ENCODE data around the gene STAP1.

DNA sequence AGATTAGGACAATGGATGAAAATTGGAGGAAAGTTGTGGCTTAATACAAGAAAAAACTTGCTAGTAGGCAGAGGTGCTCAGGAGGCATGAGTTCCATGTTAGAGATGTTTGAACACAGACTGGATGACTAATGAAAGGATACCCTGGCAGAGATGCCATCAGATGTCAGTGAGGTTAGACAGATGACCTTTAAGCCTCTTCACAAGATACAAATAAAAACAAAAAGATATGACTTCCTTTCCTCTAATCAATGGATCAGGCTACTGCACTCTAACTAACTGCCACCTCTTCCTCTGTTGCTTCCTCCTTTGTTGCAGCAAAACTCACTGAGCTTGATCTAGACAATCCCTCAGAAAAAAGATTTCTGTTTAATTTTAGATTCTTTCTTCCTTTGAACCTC lies 14.7 kb downstream of the STAP1 start:
- TF ChIP-seq, protein P1, sequence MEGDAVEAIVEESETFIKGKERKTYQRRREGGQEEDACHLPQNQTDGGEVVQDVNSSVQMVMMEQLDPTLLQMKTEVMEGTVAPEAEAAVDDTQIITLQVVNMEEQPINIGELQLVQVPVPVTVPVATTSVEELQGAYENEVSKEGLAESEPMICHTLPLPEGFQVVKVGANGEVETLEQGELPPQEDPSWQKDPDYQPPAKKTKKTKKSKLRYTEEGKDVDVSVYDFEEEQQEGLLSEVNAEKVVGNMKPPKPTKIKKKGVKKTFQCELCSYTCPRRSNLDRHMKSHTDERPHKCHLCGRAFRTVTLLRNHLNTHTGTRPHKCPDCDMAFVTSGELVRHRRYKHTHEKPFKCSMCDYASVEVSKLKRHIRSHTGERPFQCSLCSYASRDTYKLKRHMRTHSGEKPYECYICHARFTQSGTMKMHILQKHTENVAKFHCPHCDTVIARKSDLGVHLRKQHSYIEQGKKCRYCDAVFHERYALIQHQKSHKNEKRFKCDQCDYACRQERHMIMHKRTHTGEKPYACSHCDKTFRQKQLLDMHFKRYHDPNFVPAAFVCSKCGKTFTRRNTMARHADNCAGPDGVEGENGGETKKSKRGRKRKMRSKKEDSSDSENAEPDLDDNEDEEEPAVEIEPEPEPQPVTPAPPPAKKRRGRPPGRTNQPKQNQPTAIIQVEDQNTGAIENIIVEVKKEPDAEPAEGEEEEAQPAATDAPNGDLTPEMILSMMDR (IDR thresholded peaks at IDR 0.05): no peak
- no peak for TF ChIP-seq SIN3A (IDR thresholded peaks at IDR 0.05; ENCODE audit: borderline replicate concordance, low read depth, low read length)
- TF ChIP-seq RAD21 (IDR thresholded peaks at IDR 0.05; ENCODE audit: low read length): no peak
- no peak for TF ChIP-seq USF2 (IDR thresholded peaks at IDR 0.05; ENCODE audit: borderline replicate concordance, low read depth, low read length)
- no peak for TF ChIP-seq JUND (IDR thresholded peaks at IDR 0.05)
- no peak for TF ChIP-seq POLR2AphosphoS5 (IDR thresholded peaks at IDR 0.05; ENCODE audit: low read depth, low read length)
- no peak for TF ChIP-seq EP300 (IDR thresholded peaks at IDR 0.05; ENCODE audit: borderline replicate concordance in 1 of 2, low read depth in 1 of 2, low read length in 1 of 2)
- TF ChIP-seq IRF3 (IDR thresholded peaks at IDR 0.05; ENCODE audit: low read depth, low read length): no peak
- TF ChIP-seq RFX5 (IDR thresholded peaks at IDR 0.05; ENCODE audit: low read length): no peak
- TF ChIP-seq YY1 (IDR thresholded peaks at IDR 0.05; ENCODE audit: low read depth): no peak
- TF ChIP-seq TAF1 (IDR thresholded peaks at IDR 0.05; ENCODE audit: borderline replicate concordance, low read depth, low read length): no peak
- no peak for TF ChIP-seq NRF1 (IDR thresholded peaks at IDR 0.05; ENCODE audit: low read depth, low read length)
- no peak for TF ChIP-seq MAX (IDR thresholded peaks at IDR 0.05; ENCODE audit: low read depth)
- TF ChIP-seq, protein P2, sequence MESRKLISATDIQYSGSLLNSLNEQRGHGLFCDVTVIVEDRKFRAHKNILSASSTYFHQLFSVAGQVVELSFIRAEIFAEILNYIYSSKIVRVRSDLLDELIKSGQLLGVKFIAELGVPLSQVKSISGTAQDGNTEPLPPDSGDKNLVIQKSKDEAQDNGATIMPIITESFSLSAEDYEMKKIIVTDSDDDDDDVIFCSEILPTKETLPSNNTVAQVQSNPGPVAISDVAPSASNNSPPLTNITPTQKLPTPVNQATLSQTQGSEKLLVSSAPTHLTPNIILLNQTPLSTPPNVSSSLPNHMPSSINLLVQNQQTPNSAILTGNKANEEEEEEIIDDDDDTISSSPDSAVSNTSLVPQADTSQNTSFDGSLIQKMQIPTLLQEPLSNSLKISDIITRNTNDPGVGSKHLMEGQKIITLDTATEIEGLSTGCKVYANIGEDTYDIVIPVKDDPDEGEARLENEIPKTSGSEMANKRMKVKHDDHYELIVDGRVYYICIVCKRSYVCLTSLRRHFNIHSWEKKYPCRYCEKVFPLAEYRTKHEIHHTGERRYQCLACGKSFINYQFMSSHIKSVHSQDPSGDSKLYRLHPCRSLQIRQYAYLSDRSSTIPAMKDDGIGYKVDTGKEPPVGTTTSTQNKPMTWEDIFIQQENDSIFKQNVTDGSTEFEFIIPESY (IDR thresholded peaks at IDR 0.05; ENCODE audit: borderline replicate concordance, low read depth): no peak

All from SK-N-SH (cell line).